Femur (tissue), 1 donor: Measurements from ENCODE around the gene VEGFB.
A peak's percentile ranks its signal among the peaks of the same experiment; 100 is the strongest.

Experiments
- DNase-seq: peaks from one replicate; pipeline ENCODE4 v3.0.0-alpha.2; 2017

VEGFB gene

GRCh38 chr11:64284962-64285884, 50.8 kb downstream of the VEGFB start, which contains the start of gene GPR137:
TSS of gene GPR137 (plus strand) at chr11:64285848. CDS start at chr11:64286525, 677 bp downstream.
- DNase-seq = peak; percentile 91

DNA sequence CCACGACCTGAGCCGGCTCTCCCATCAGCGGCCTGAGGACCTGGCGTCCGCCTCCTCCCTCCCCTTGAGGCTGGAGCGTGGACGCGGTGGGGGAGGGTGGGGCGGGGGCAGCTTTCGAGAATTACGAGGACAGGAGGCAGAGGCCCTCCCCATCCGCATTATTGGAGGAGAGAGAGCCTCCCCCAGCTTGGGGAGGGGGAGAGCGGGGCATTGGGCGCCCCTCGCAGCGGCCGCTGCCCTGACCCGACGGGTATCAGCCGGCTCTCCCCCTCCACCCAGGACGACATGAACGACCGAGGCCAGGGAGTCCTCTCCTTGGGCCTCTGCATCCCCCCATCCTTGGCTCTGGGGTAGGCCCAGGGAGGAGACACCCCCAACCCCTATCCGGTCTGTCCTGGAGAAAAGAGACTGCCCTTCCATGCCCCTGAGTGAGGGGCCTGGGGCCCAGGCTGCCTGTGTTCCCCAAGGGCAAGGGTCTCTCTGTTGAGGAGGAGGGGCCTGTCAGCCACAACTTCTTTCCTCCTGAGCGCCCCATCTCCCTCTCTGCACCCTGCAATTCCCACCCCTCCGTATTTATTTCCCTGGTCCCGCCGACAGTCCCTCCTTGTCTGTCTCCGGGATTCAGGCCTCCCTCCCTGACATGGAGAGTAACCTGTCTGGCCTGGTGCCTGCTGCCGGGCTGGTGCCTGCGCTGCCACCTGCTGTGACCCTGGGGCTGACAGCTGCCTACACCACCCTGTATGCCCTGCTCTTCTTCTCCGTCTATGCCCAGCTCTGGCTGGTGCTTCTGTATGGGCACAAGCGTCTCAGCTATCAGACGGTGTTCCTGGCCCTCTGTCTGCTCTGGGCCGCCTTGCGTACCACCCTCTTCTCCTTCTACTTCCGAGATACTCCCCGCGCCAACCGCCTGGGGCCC, 51.8 kb downstream of the VEGFB start:
- peak; percentile 56 for DNase-seq

DNA sequence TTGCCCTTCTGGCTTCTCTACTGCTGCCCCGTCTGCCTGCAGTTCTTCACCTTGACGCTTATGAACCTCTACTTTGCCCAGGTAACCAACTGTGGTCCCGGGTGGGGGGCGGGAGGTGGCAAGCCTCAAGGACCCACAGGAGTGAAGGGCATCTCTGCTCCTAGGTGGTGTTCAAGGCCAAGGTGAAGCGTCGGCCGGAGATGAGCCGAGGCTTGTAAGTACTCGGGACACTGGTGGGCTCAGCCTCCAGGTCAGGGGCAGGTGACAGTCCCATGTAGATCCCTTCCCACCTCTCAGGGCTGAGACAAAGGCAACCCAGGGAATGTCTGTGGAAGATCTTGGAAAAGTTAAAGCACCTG, 52.4 kb downstream of the VEGFB start:
- peak; percentile 20 for DNase-seq

DNA sequence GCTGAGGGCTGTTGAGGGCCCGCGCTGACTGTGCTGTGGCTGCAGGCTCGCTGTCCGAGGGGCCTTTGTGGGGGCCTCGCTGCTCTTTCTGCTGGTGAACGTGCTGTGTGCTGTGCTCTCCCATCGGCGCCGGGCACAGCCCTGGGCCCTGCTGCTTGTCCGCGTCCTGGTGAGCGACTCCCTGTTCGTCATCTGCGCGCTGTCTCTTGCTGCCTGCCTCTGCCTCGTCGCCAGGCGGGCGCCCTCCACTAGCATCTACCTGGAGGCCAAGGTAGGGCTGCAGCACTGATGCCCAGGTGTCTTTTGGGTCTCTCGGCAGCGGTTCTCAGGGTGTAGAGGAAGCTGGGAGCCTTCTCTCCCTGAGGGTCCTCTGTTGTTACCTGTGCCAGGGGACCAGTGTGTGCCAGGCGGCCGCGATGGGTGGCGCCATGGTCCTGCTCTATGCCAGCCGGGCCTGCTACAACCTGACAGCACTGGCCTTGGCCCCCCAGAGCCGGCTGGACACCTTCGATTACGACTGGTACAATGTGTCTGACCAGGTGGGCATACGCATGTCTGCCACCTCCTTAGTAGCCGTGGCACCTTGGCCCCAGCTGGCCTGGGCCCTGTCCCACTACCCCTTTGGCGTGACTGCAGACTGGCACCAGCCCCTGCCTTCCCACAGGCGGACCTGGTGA, 53.4 kb downstream of the VEGFB start:
- peak; percentile 20 for DNase-seq

GRCh38 chr11:64288353-64288750, 54.0 kb downstream of the VEGFB start:
- DNase-seq = no peak
